ENCODE results near the gene ILDR2.
"Not testable (repeated sequence)": the region's sequence is repeated elsewhere in the genome, so short reads cannot be mapped to it uniquely, and the experiment has no call there.

The ILDR2 gene

DNA sequence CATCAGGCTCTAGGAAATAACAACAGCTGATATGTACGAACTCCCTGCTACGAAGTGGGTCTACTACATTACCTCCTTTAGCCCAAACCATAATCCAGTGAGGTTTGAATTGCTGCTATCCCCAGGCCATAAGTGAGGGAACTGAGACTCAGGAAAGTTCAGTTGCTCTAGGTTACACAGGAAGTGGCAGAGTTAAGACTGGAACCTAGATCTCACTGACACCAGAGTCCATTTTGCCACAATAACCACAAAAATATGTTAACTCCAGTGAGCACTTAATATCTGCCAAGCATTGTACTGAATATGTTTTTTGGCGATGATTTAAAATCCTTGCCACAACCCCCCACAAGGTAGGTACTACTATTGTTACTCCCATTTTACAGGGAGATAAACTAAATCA, 90.4 kb downstream of the ILDR2 start:
- H3K27ac ChIP-seq (ENCODE audit: low read depth, low read length): no peak overlapping the region
- H3K4me3 ChIP-seq (ENCODE audit: low read length): no peak overlapping the region
- 95% methylated on average over 2 of the region's 3 CpGs for WGBS
- H3K4me1 ChIP-seq (ENCODE audit: insufficient read depth, low read length): no peaks in the 10 kb centered on the region
- no peak overlapping the region for H3K9ac ChIP-seq (ENCODE audit: low read depth, low read length)
- peaks cover 38% of the 10 kb centered on the region for H3K27me3 ChIP-seq (ENCODE audit: insufficient read depth, low read length)
- H3K36me3 ChIP-seq (ENCODE audit: insufficient read depth, low read length): no peaks in the 10 kb centered on the region
- no peaks in the 10 kb centered on the region for H3K9me3 ChIP-seq (ENCODE audit: insufficient read depth, low read depth, low read length)

DNA sequence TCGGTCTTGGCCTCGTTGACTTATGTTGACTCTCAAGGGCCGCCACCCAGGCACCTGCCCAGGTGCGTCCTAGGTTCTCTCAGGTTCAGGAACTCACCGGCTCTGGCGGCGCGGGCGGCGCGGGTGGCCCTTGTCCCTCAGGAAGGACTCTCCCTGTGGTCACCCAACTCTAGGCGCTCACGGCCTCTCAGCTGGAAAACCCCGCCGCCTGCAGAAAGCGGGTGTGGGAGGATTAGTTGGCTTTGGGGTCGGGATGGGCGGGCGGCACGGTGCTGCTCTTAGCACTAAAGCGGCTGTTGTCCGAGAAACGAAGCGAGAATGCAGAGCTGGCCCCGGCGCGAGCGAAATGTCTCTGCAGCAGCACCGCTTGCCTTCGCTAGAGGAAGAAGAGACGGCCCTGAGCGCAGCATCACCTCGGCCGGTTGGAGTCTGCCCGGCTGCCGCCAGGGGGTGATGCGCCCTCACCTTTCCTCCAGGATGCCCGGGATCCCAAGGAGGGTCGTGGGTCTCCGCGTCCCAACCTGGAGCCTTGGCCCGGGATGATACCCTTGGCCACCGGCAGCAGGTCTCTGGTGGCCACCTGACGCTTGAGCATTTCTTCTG, 91.2 kb downstream of the ILDR2 start:
- H3K4me3 ChIP-seq (ENCODE audit: low read length): peak overlapping the region; percentile 44
- 26% methylated on average over 44 of the region's 44 CpGs for WGBS

DNA sequence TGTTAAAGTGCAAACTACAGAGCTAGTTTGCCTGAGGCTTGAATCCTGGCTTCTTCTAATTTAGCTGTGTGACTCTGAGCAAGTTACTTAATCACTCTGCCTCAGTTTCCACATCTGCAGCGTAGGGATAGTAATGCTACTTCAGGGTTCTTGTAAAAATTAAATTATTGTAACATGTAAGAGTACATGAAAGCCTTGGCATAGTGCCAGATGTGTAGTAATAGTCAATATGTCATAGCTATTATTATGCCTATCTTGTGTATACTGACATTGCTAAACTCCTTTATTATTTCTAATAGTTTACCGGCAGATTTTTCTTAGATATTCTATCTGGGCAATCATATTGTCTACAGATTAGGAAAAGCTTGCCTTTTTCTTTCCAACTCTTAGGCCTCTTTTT, 92.4 kb downstream of the ILDR2 start:
- 83% methylated on average over 1 of the region's 2 CpGs for WGBS
- Histone ChIP-seq H3K4me1 (ENCODE audit: insufficient read depth, low read length) (no peaks in the 10 kb centered on the region), H3K4me3 (ENCODE audit: low read length) (no peak overlapping the region), H3K27me3 (ENCODE audit: insufficient read depth, low read length) (peaks cover 38% of the 10 kb centered on the region), H3K27ac (ENCODE audit: low read depth, low read length) (no peak overlapping the region), H3K9me3 (ENCODE audit: insufficient read depth, low read depth, low read length) (no peaks in the 10 kb centered on the region), H3K36me3 (ENCODE audit: insufficient read depth, low read length) (no peaks in the 10 kb centered on the region), H3K9ac (ENCODE audit: low read depth, low read length) (no peak overlapping the region)

More for the DNA sequence above, 91.2 kb downstream of the ILDR2 start:
- peak overlapping the region; percentile 52 for H3K9ac ChIP-seq (ENCODE audit: low read depth, low read length)
- H3K9me3 ChIP-seq (ENCODE audit: insufficient read depth, low read depth, low read length): no peaks in the 10 kb centered on the region
- H3K27ac ChIP-seq (ENCODE audit: low read depth, low read length): no peak overlapping the region
- H3K27me3 ChIP-seq (ENCODE audit: insufficient read depth, low read length): peaks cover 38% of the 10 kb centered on the region
- no peaks in the 10 kb centered on the region for H3K4me1 ChIP-seq (ENCODE audit: insufficient read depth, low read length)
- H3K36me3 ChIP-seq (ENCODE audit: insufficient read depth, low read length): no peaks in the 10 kb centered on the region

DNA sequence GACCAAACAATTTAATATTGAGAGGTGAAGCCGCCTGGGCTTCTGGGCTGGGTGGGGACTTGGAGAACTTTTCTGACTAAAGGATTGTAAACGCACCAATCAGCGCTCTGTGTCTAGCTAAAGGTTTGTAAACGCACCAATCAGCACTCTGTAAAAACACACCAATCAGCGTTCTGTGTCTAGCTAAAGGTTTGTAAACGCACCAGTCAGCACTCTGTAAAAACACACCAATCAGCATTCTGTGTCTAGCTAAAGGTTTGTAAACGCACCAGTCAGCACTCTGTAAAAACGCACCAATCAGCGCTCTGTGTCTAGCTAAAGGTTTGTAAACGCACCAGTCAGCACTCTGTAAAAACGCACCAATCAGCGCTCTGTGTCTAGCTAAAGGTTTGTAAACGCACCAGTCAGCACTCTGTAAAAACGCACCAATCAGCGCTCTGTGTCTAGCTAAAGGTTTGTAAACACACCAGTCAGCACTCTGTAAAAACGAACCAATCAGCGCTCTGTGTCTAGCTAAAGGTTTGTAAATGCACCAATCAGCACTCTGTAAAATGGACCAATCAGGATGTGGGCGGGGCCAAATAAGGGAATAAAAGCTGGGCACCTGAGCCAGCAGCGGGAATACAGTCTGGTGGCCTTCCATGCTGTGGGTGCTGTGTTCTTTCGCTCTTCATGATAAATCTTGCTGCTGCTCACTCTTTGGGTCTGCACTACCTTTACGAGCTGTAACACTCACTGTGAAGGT, 97.0 kb downstream of the ILDR2 start:
- peaks cover 11% of the 10 kb centered on the region for H3K4me1 ChIP-seq (ENCODE audit: insufficient read depth, low read length)
- H3K9me3 ChIP-seq (ENCODE audit: insufficient read depth, low read depth, low read length); H3K27ac ChIP-seq (ENCODE audit: low read depth, low read length); H3K36me3 ChIP-seq (ENCODE audit: insufficient read depth, low read length); H3K9ac ChIP-seq (ENCODE audit: low read depth, low read length); H3K4me3 ChIP-seq (ENCODE audit: low read length): not testable (repeated sequence)
- 97% methylated on average over 15 of the region's 21 CpGs for WGBS
- H3K27me3 ChIP-seq (ENCODE audit: insufficient read depth, low read length): peaks cover 16% of the 10 kb centered on the region

DNA sequence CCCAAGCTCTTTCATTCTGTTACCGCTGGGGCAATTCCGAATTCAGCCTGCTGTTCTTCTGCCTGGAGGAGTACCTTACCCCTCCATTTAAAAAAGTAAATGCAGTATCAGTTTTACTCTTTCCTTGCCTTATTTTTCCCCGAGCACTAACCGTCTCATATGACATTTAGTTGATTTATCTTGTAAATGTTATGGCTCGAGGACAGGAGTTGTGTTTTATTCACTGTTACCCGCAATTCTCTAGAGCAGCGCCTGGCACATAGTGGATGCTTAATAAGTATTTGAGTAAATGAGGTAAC, 98.9 kb downstream of the ILDR2 start:
- no peak overlapping the region for H3K27ac ChIP-seq (ENCODE audit: low read depth, low read length)

DNA sequence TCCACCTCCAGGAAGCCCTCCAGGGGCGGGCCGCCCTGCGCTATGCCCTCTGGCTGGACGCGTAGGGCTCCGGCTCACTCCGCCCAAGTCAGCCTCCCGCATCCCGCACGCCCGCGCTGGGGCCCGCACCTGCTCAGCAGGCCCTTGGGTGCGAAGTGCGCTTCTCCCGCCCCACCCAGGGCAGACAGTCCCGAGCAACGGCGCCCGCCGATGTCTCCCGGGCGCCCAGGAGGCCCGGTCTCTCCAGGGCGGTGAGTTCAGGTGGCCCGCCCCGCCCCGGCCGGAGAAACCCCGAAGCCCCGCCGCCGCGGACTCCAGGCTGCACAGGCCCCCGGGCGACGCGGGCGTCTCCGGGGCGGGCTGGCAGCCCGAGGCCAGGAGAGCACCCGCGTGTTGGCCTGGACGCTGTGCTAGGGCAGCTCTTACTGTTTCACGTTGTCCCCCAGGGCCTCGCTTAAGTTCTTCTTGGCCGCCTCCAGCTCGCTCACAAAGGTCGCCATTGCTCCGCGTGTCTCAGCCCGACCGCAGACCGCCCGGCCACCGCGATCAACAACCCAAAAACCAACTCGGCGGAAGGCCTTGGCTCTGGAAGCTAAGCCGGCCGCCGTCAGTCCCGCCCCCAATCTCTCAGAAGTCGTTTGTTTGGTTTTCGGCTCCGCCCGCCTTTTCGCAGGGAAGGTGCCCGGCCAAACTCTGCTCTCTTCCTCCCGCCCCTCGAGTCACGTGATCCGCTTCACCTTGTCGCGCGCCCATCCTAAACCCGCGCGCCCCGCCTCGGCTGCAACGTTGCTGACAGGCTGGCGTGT, 99.4 kb downstream of the ILDR2 start, which contains the start of gene TADA1:
Gene TADA1 (minus strand): TSS at position 531 of the 806 bp plus-strand sequence. CDS start 31 bp downstream, at position 500.
- Histone ChIP-seq H3K9me3 (ENCODE audit: insufficient read depth, low read depth, low read length) (no peaks in the 10 kb centered on the region), H3K27ac (ENCODE audit: low read depth, low read length) (peak within 1 kb of the TSS; percentile 93), H3K9ac (ENCODE audit: low read depth, low read length) (peak within 1 kb of the TSS; percentile 98), H3K36me3 (ENCODE audit: insufficient read depth, low read length) (peaks cover 8% of the 10 kb centered on the region; the same call in 1 of the 2 replicates), H3K4me1 (ENCODE audit: insufficient read depth, low read length) (peaks cover 13% of the 10 kb centered on the region), H3K27me3 (ENCODE audit: insufficient read depth, low read length) (no peaks in the 10 kb centered on the region), H3K4me3 (ENCODE audit: low read length) (peak within 1 kb of the TSS; percentile 79)
- under 1% methylated on average over 84 of the region's 84 CpGs for WGBS

More for the DNA sequence above, 98.9 kb downstream of the ILDR2 start:
- 28% methylated on average over 7 of the region's 7 CpGs for WGBS
- H3K27me3 ChIP-seq (ENCODE audit: insufficient read depth, low read length): no peaks in the 10 kb centered on the region
- no peak overlapping the region for H3K9ac ChIP-seq (ENCODE audit: low read depth, low read length)
- peaks cover 11% of the 10 kb centered on the region for H3K4me1 ChIP-seq (ENCODE audit: insufficient read depth, low read length)
- 0 out of 2 replicates have a peak, but pooled peaks cover 5% of the 10 kb centered on the region for H3K36me3 ChIP-seq (ENCODE audit: insufficient read depth, low read length)
- peak overlapping the region; percentile 79 for H3K4me3 ChIP-seq (ENCODE audit: low read length)
- H3K9me3 ChIP-seq (ENCODE audit: insufficient read depth, low read depth, low read length): no peaks in the 10 kb centered on the region

DNA sequence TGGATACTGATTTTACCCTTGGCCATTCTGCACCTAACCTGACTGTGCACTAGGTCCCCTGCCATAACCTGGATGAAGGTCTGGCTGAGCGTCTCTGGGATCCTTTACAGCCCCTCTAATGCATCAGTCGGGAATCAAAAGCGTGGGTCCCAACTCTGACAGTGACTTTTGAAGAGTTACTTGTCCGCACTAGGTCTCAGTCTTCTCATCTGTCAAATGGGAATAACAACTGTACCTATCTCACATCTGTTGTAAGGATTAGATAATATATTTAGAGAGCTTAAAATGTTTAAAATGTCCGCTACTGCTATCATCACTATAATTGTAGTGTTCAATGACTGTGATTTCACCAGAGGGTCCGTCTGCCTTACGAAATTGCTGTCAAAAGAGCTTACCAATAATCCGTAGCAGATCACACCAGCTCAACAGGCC, 100.0 kb downstream of the ILDR2 start:
- H3K27ac ChIP-seq (ENCODE audit: low read depth, low read length): peak overlapping the region; percentile 93; the same call in 1 of the 2 replicates
- H3K4me1 ChIP-seq (ENCODE audit: insufficient read depth, low read length): peaks cover 15% of the 10 kb centered on the region
- H3K4me3 ChIP-seq (ENCODE audit: low read length): peak overlapping the region; percentile 79
- peaks cover 8% of the 10 kb centered on the region; the same call in 1 of the 2 replicates for H3K36me3 ChIP-seq (ENCODE audit: insufficient read depth, low read length)
- H3K9ac ChIP-seq (ENCODE audit: low read depth, low read length): peak overlapping the region; percentile 98
- no peaks in the 10 kb centered on the region for H3K9me3 ChIP-seq (ENCODE audit: insufficient read depth, low read depth, low read length)
- H3K27me3 ChIP-seq (ENCODE audit: insufficient read depth, low read length): no peaks in the 10 kb centered on the region
- 29% methylated on average over 7 of the region's 8 CpGs for WGBS

DNA sequence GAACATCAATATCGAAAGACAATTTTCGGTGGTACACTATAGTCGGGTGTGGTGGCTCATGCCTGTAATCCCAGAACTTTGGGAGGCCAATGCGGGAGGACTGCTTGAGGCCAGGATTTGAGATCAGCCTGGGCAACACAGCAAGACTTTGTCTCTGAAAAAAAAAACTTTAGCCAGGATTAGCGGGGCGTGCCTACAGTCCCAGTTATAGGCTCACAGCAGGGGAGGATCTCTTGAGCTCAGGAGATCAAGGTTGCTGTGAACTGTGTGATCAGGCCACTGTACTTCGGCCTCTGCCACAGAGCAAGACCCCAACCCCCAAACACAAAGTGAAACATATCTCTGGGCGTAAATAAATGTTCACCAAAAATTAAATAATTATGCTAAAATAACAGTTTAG, 100.9 kb downstream of the ILDR2 start:
- 88% methylated on average over 7 of the region's 8 CpGs for WGBS
- Histone ChIP-seq H3K36me3 (ENCODE audit: insufficient read depth, low read length) (peaks cover 9% of the 10 kb centered on the region; the same call in 1 of the 2 replicates), H3K4me1 (ENCODE audit: insufficient read depth, low read length) (peaks cover 15% of the 10 kb centered on the region), H3K27ac (ENCODE audit: low read depth, low read length) (no peak overlapping the region), H3K9ac (ENCODE audit: low read depth, low read length) (no peak overlapping the region), H3K9me3 (ENCODE audit: insufficient read depth, low read depth, low read length) (no peaks in the 10 kb centered on the region), H3K27me3 (ENCODE audit: insufficient read depth, low read length) (no peaks in the 10 kb centered on the region), H3K4me3 (ENCODE audit: low read length) (peak overlapping the region; percentile 79)

DNA sequence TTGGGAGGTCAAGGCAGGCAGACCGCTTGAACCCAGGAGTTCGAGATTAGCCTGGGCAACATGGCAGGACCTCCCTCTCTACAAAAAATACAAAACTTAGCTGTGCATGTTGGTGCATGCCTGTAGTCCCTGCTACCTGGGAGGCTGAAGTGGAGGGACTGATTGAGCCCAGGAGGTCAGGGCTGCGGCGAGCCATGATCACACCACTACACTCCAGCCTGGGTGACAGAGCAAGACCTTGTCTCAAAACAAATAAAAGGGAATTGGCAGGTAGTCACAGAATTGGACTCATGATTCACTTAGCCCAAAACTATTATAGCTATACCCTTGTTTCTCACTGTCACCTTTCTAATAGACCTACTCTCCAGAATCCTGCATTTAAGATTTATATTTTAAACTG, 104.8 kb downstream of the ILDR2 start:
- Histone ChIP-seq H3K9me3 (ENCODE audit: insufficient read depth, low read depth, low read length) (no peaks in the 10 kb centered on the region), H3K36me3 (ENCODE audit: insufficient read depth, low read length) (peaks cover 45% of the 10 kb centered on the region), H3K27ac (ENCODE audit: low read depth, low read length) (no peak overlapping the region), H3K4me3 (ENCODE audit: low read length) (no peak overlapping the region), H3K9ac (ENCODE audit: low read depth, low read length) (no peak overlapping the region), H3K4me1 (ENCODE audit: insufficient read depth, low read length) (peaks cover 10% of the 10 kb centered on the region; the same call in 1 of the 2 replicates), H3K27me3 (ENCODE audit: insufficient read depth, low read length) (no peaks in the 10 kb centered on the region)
- WGBS: 98% methylated on average over 4 of the region's 4 CpGs

DNA sequence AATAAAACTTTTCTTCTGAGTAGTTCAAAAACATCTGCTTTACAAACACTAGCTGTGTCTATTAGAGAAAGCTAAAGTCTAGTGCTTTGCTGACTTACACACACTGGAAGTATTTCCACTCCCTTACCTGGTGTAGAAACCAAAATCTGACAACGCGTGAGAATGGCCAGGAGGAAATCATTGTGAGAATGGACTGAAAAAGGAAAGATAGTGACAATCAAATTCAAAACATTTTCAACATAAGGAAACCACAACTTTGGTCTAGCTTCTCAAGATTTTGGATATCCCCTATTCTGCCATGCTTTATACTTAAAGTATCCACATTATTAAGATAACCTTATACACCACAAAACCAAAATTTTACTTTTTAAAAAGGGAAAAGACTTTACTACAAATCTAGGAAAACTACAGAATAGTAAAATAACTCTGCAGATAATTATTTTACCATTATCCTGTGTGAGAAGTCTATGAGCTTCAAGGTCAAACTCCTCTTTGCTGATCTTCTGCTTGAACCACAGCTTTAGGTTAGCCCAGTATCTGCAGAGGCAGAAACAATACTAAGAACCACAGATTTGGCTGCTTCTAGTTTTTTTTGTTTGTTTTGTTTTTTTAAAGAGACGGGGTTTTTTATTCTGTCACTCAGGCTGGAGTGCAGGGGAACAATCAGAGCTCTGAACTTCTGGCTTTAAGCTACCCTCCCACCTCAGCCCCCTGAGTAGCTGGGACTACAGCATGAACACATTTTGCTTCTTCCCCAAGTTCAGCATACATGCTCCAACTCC, 105.8 kb downstream of the ILDR2 start:
- no peak overlapping the region for H3K27ac ChIP-seq (ENCODE audit: low read depth, low read length)
- H3K4me1 ChIP-seq (ENCODE audit: insufficient read depth, low read length): peaks cover 5% of the 10 kb centered on the region; the same call in 1 of the 2 replicates
- H3K27me3 ChIP-seq (ENCODE audit: insufficient read depth, low read length): no peaks in the 10 kb centered on the region
- no peak overlapping the region for H3K4me3 ChIP-seq (ENCODE audit: low read length)
- H3K36me3 ChIP-seq (ENCODE audit: insufficient read depth, low read length): peaks cover 49% of the 10 kb centered on the region
- no peak overlapping the region for H3K9ac ChIP-seq (ENCODE audit: low read depth, low read length)
- WGBS: 60% methylated on average over 1 of the region's 3 CpGs
- H3K9me3 ChIP-seq (ENCODE audit: insufficient read depth, low read depth, low read length): no peaks in the 10 kb centered on the region
